NCI-H2029 treated with DMSO at 0.1 percent for 48 hours (cell line): ENCODE results near the gene MBD5.

Experiments used
- DNase-seq: peaks from one replicate; lab custom pipeline; 2025; lab: John Stamatoyannopoulos, UW

Gene MBD5

GRCh38 chr2:148221926-148222325 is 201.0 kb downstream of the MBD5 start:
- no peak for DNase-seq

DNA sequence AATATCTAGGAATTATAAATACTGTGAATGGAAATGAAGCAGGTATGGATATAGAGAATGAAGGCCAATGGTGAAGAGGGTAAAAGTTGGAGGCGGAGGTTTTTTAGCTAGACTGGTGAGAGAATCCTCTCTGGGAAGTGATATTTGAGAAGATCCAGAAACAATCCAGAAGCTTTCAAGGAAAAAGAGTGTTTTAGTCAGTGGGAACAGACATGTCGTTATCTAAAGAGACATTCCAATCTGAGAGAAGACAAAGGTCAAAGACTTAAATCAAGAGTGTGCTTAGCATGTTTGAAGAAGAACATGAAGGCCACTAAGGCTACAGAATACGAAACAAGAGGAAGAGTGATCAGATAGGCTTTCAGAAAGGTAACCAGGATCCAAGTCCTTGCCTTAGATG is 211.0 kb downstream of the MBD5 start:
- DNase-seq, result no peak

- no peak for DNase-seq
Observed at GRCh38 chr2:148234143-148234542, 213.3 kb downstream of the MBD5 start.

DNA sequence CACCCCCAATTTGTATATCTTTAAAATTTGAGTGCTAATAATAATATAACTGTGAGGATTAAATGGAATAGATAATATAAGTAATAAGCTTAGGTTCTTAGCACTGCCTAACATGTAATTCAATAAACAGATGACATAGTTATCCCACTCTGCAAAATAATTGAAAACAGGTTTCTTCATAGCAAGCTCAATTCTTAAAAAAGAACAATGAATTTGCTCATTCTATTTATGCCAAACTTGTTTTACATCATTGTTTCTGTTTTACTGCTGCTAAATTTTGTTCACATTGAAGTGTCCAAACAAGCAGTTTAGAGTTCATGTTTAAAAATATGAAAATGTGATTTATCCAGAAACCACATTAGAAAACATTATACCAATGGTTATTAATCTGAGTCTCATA is 217.0 kb downstream of the MBD5 start:
- DNase-seq, result no peak

GRCh38 chr2:148238561-148238960 is 217.7 kb downstream of the MBD5 start:
- DNase-seq, result no peak

- no peak for DNase-seq
Observed at GRCh38 chr2:148240838-148241237, 219.9 kb downstream of the MBD5 start.

DNA sequence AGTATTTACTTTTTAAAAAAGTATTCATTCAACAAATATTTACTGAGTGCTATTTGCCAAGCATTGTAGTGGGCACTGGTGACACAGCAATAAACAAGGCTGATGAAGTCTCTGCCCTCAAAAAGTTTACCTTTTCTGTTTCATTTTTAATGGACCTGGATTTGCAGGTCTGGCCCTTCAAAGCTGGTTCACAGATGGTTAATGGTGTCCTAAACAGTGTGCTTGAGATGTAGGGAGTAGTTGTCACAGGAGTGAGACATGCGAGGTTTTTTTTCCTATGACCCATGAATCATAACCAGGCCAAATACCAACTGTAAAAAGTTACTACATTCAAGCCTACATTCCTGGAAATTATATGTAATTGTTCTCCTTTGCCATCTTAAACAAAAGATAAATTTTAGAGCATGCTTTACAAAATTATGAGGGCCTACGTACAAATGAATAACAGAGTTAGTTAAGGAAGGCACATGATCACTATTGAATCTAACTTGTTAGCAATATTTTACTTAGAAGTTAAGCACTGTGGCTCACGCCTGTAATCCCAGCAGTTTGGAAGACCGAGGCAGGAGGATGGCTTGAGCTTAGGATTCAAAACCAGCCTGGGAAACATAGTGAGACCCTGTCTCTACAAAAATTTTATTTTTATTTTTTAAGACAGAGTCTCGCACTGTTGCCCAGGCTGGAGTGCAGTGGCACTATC is 223.9 kb downstream of the MBD5 start:
- DNase-seq, result no peak

- DNase-seq, result no peak
Observed at GRCh38 chr2:148251993-148252392, 231.1 kb downstream of the MBD5 start.

DNA sequence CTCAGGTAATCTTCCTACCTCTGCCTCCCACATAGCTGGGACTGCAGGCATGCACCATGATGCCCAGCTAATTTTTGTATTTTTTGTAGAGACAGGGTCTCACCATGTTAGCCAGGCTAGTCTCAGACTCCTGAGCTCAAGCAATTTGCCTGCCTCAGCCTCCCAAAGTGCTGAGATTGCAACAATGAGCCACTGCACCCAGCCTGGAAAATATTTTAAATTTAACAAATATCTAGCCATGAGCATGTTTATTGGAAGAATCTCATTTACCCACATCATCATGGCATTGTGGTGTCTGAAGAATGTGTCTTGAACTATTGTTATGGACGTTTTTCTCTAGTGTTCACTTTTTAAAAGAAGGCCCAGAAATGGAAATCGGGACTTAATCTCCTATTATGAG is 231.8 kb downstream of the MBD5 start:
- DNase-seq, result no peak

DNA sequence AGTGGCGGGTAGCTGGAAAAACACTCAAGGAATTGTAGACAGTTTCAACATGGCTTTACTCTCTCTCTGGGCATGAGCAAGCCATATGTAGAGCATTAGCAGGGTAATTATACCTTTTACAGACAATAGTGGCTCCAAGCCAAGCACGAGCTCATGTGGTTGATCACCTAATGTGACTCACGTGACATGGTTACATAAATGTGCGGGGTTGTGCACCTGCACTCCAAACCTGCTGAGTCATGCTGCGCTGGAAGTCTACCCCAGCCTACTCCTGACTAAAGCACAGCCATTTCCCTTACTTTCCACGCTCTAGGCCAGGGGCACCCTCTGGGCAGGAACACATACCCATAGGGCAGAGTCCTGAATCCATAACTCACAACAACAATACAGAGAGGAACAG is 232.8 kb downstream of the MBD5 start:
- DNase-seq, result no peak

DNA sequence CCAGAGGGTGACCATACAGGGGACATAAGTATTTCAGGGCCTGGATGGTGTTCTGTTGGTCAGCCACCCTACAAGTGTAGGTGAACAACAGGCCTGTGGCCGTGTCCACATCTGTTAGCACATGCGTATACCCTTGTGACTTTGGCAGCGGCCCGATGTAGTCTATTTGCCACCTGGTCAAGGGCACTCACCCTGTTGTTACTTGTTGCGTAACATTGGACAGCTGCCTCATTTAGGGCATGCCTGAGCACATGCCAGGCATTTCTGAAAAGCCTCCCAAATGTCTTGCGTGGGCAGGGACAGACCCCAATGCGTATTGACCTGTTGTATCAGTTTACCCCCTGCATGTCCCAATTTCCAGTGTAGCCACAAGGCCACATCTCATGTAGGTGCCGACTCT is 235.0 kb downstream of the MBD5 start:
- no peak for DNase-seq

DNA sequence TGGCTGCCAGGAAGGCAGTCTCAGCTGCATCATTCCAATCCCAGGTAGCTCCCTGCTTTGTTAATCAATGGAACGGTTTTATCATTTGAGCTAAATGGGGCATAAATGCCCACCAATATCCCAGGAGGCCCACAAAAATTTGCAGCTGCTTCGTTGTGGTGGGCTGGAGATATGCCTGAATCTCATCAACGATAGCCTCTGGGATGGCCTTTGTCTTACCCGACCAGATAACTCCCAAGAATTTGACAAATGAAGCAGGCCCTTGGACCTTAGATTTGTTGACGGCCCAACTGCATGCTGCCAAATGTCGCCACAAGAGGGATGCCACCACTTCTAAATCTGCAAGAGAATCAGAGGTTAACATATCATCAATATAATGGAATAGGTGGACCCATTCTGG is 236.4 kb downstream of the MBD5 start:
- DNase-seq, result no peak

GRCh38 chr2:148258124-148258523 is 237.2 kb downstream of the MBD5 start:
- DNase-seq, result no peak

GRCh38 chr2:148259674-148260073 is 238.8 kb downstream of the MBD5 start:
- no peak for DNase-seq

DNA sequence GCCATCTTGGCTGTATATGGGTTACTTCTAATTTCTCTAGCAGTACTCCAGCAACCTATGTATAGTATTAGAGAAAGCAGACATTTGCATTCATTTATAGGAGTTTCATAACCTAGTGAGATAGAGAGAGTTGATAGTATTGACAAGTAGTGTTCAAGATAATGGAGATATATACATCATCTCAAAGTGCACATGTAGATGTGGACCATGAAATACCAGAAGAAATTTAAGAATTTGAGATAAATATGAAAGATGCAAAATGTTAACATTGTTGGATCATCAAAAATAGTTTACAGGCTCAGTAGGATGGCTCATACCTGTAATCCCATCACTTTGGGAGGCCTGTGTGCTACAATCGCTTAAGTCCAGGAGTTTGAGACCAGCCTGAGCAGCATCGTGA is 243.0 kb downstream of the MBD5 start:
- no peak for DNase-seq

GRCh38 chr2:148273158-148273691 is 252.3 kb downstream of the MBD5 start:
- DNase-seq, result no peak

DNA sequence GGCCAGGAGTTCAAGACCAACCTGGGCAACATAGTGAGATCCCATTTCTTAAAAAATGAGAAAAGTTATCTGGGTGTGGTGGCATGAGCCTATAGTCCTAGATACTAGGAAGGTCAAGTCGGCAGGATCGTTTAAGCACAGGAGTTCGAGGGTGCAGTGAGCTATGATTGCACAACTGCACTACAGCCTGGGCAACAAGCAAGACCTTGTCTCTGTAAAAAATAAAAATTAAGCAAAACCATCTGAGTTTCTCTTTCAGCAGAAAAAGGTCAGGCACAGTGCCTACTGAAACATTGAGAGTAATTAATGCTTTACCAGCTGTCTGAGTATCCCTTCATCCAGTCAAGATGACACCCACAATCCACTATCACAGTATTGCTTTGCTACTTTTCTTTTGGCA is 258.3 kb downstream of the MBD5 start:
- no peak for DNase-seq

GRCh38 chr2:148282201-148282600 is 261.3 kb downstream of the MBD5 start:
- no peak for DNase-seq

DNA sequence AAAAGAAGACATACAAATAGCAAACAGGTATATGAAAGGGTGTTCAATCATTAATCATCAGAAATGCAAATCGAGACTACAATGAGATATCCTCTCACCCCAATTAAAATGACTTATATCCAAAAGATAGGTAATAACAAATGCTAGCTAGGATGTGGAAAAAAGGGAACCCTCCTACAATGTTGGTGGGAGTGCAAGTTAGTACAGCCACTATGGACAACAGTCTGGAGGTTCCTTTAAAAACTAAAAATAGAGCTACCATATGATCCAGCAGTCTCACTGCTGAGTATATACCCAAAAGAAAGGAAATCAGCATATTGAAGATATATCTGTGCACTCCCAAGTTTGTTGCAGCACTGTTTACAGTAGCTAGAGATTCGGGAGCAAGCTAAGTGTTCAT is 271.5 kb downstream of the MBD5 start:
- DNase-seq, result no peak

DNA sequence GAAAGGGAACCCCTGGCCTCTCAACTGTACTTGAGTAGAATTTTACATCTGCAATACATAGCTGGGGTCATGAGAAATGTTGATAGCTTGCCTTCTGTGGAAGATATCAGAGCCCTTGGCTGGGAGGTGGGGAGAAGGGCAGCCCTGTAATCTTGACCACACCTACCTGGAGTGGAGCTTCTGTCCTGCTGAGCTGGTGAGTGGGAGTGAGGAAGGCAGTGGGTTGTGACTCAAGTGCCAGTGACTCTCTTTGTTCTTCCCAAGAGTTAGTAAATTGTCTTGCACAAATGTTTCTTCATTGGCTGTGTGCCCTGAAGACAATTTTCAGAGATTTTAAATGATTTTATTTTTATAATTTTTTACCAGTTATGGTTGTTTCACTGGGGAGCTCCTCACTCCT is 277.3 kb downstream of the MBD5 start:
- DNase-seq, result no peak

GRCh38 chr2:148299616-148300015 is 278.7 kb downstream of the MBD5 start:
- DNase-seq, result no peak

DNA sequence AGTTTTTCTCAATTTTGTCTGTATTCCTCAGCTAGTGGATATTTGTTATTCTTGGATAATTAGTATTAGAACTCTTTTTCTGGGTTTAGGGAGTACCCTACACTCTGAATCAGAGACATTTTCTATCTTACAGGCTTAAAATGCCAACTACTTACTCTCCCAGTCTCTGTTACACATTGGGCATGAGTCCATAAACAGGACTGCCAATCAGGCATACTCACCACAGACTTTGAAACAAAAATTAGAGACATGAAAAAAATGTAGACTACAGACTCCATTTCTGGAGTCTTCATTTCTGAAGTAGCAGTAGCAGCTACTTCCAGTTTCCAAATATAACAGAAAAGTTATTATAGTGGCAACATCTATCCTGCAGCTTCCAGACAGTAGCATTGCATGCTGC is 279.7 kb downstream of the MBD5 start:
- DNase-seq, result no peak

DNA sequence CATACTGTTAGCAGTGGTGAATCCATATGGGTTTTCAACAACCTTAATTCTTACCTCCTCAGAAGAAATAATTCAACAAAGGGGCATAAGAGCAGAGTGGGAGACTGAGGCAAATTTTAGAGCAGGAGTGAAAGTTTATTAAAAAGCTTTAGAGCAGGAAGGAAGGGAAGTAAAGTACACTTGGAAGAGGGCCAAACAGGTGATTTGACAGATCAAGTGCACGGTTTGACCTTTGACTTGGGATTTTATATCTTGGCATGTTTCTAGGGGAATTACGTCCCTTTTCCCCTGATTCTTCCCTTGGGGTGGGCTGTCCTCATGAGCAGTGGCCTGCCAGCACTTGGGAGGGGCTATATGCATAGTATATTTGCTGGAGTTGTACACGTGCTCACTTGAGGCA is 280.5 kb downstream of the MBD5 start:
- no peak for DNase-seq

GRCh38 chr2:148302526-148302925 is 281.6 kb downstream of the MBD5 start:
- no peak for DNase-seq
